ENCODE data around the gene SPSB2.

SPSB2 gene

GRCh38 chr12:6821591-6822425 is 51.3 kb downstream of the SPSB2 start, which contains the start of gene GPR162:
TSS of gene GPR162 (plus strand) at chr12:6821821. CDS start at chr12:6823899, 2,078 bp downstream.
- no peak for DNase-seq (ENCODE audit: extremely low read depth in 1 of 2, low read depth in 1 of 2)
